H9 (cell line): ENCODE data around the gene MYOZ3. TPM values are rescaled to one million over a fixed set of nuclear protein-coding genes. Genes with fewer than 3 reads are reported as not detected.

Source experiments
- DNase-seq: peaks from one replicate; pipeline ENCODE4 v3.0.0-alpha.2; 2017
- H2AFZ ChIP-seq: one replicate; pipeline ENCODE4 v1.6.1; 2013; ENCODE audit warnings: mild to moderate bottlenecking, low read length, control low read depth, moderate library complexity
- H2AK5ac ChIP-seq: 2 replicates; pipeline ENCODE4 v1.6.1; 2013; ENCODE audit warnings: low read length, control low read depth, mixed read lengths; ENCODE audit not compliant: insufficient read length
- H2BK120ac ChIP-seq: one replicate; pipeline ENCODE4 v1.6.1; 2013; ENCODE audit warnings: low read depth, mild to moderate bottlenecking, low read length, control low read depth, inconsistent platforms; ENCODE audit not compliant: poor library complexity, severe bottlenecking
- H2BK12ac ChIP-seq: 2 replicates; pipeline ENCODE4 v1.6.1; 2013; ENCODE audit warnings: low read length, control low read depth, mixed read lengths, low read depth; ENCODE audit not compliant: insufficient read length
- H2BK15ac ChIP-seq: 2 replicates; pipeline ENCODE4 v1.6.1; 2013; ENCODE audit warnings: low read depth, low read length, control low read depth
- H2BK20ac ChIP-seq: one replicate; pipeline ENCODE4 v1.6.1; 2013; ENCODE audit warnings: low read depth, mild to moderate bottlenecking, low read length, control low read depth, inconsistent platforms; ENCODE audit not compliant: poor library complexity, severe bottlenecking
- H2BK5ac ChIP-seq: 2 replicates; pipeline ENCODE4 v1.6.1; 2013; ENCODE audit warnings: low read length, control low read depth, mixed read lengths; ENCODE audit not compliant: insufficient read length
- H3K14ac ChIP-seq: 2 replicates; pipeline ENCODE4 v1.6.1; 2013; ENCODE audit warnings: low read length, control low read depth; ENCODE audit not compliant: insufficient read depth
- H3K18ac ChIP-seq: 2 replicates; pipeline ENCODE4 v1.6.1; 2013; ENCODE audit warnings: low read depth, mild to moderate bottlenecking, mixed read lengths, low read length, control low read depth; ENCODE audit not compliant: insufficient read length
- H3K23ac ChIP-seq: 2 replicates; pipeline ENCODE4 v1.6.1; 2013; ENCODE audit warnings: low read length, control low read depth, mixed read lengths, low read depth; ENCODE audit not compliant: insufficient read length
- H3K23me2 ChIP-seq: 2 replicates; pipeline ENCODE4 v1.6.1; 2013; ENCODE audit warnings: low read depth, mild to moderate bottlenecking, mixed read lengths, low read length, control low read depth; ENCODE audit not compliant: insufficient read length, poor library complexity, severe bottlenecking
- H3K27ac ChIP-seq: 2 replicates; pipeline ENCODE4 v1.5.1; 2013; ENCODE audit warnings: low read length, control low read depth, mixed read lengths, low read depth; ENCODE audit not compliant: insufficient read length
- H3K27me3 ChIP-seq: 2 replicates; pipeline ENCODE4 v1.6.1; 2013; ENCODE audit warnings: low read length, control low read depth, inconsistent platforms; ENCODE audit not compliant: insufficient read depth
- H3K4ac ChIP-seq: 2 replicates; pipeline ENCODE4 v1.6.1; 2013; ENCODE audit warnings: low read depth, mild to moderate bottlenecking, control low read depth, inconsistent platforms, low read length, moderate library complexity
- H3K4me1 ChIP-seq: 2 replicates; pipeline ENCODE4 v1.6.1; 2013; ENCODE audit warnings: low read length, control low read depth, inconsistent platforms; ENCODE audit not compliant: insufficient read depth
- H3K4me2 ChIP-seq: 2 replicates; pipeline ENCODE4 v1.6.1; 2013; ENCODE audit warnings: low read length, control low read depth, mixed read lengths; ENCODE audit not compliant: insufficient read length, insufficient read depth
- H3K56ac ChIP-seq: 2 replicates; pipeline ENCODE4 v1.6.1; 2013; ENCODE audit warnings: low read depth, mild to moderate bottlenecking, mixed read lengths, low read length, control low read depth; ENCODE audit not compliant: insufficient read length
- H3K79me1 ChIP-seq: 2 replicates; pipeline ENCODE4 v1.6.1; 2013; ENCODE audit warnings: low read depth, mild to moderate bottlenecking, moderate library complexity, low read length, control low read depth, inconsistent platforms; ENCODE audit not compliant: insufficient read depth, poor library complexity, severe bottlenecking
- H3K79me2 ChIP-seq: 2 replicates; pipeline ENCODE4 v1.6.1; 2013; ENCODE audit warnings: low read length, control low read depth, inconsistent platforms; ENCODE audit not compliant: insufficient read depth
- H3K9ac ChIP-seq: 2 replicates; pipeline ENCODE4 v1.6.1; 2013; ENCODE audit warnings: low read length, control low read depth, mixed read lengths; ENCODE audit not compliant: insufficient read length; ENCODE audit errors: extremely low read depth
- H3K9me3 ChIP-seq: one replicate; pipeline ENCODE4 v1.6.1; 2013; ENCODE audit warnings: low read depth, low read length, inconsistent platforms; ENCODE audit not compliant: control insufficient read depth
- H3T11ph ChIP-seq: one replicate; pipeline ENCODE4 v1.6.1; 2013; ENCODE audit warnings: mild to moderate bottlenecking, low read length, control low read depth, inconsistent platforms
- H4K20me1 ChIP-seq: one replicate; pipeline ENCODE4 v1.6.1; 2013; ENCODE audit not compliant: control insufficient read depth, insufficient read length, insufficient read depth
- H4K5ac ChIP-seq: 2 replicates; pipeline ENCODE4 v1.6.1; 2013; ENCODE audit warnings: low read depth, mild to moderate bottlenecking, mixed read lengths, low read length, control low read depth; ENCODE audit not compliant: insufficient read length
- H4K8ac ChIP-seq: replicated peaks from 2 replicates; pipeline ENCODE4 v1.6.1; 2013; ENCODE audit warnings: low read length, control low read depth, mixed read lengths, low read depth; ENCODE audit not compliant: insufficient read length
- H4K91ac ChIP-seq: 2 replicates; pipeline ENCODE4 v1.6.1; 2013; ENCODE audit warnings: low read depth, mild to moderate bottlenecking, moderate library complexity, mixed read lengths, low read length, control low read depth; ENCODE audit not compliant: insufficient read length
- H3K27ac Mint-ChIP-seq, 3 experiments: 2 replicates in 2 of 3; 3 replicates in 1 of 3; pipeline ENCODE4 v1.8.0; 2020 to 2021; ENCODE audit warnings: mixed read lengths in 3 of 3, mild to moderate bottlenecking in 1 of 3, moderate library complexity in 1 of 3
- H3K27me3 Mint-ChIP-seq: 2 replicates; pipeline ENCODE4 v1.8.0; 2021; ENCODE audit warnings: low read depth, mild to moderate bottlenecking, moderate library complexity, mixed read lengths
- H3K36me3 Mint-ChIP-seq, 3 experiments: 2 replicates in 2 of 3; 3 replicates in 1 of 3; pipeline ENCODE4 v1.8.0; 2020 to 2021; ENCODE audit warnings: low read depth in 3 of 3, mixed read lengths in 3 of 3; ENCODE audit not compliant: insufficient read depth in 1 of 3
- H3K4me1 Mint-ChIP-seq, 2 experiments: 2 replicates each; pipeline ENCODE4 v1.8.0; 2020; ENCODE audit warnings: mixed read lengths in 2 of 2
- H3K4me3 Mint-ChIP-seq, 2 experiments: 2 replicates in 1 of 2; 3 replicates in 1 of 2; pipeline ENCODE4 v1.8.0; 2020 to 2021; ENCODE audit warnings: mild to moderate bottlenecking in 2 of 2, mixed read lengths in 2 of 2, moderate library complexity in 1 of 2
- H3K9me3 Mint-ChIP-seq, 2 experiments: 2 replicates in 1 of 2; 3 replicates in 1 of 2; pipeline ENCODE4 v1.8.0; 2020; ENCODE audit warnings: mild to moderate bottlenecking in 2 of 2, mixed read lengths in 2 of 2, moderate library complexity in 1 of 2
- WGBS: extraction: QIAGEN DNeasy Blood & Tissue Kit; methylation state at CpG from one replicate; pipeline ENCODE4 v1.1.7; 2013; ENCODE audit warnings: missing lambda C conversion rate, low lambda C conversion rate, mixed read lengths; ENCODE audit not compliant: insufficient read length; ENCODE audit errors: extremely low coverage; 5-methylcytosine and 5-hydroxymethylcytosine counted together
- total RNA-seq: library from RNA; stranded (reverse); gene quantifications from 2 replicates; pipeline ENCODE4 v1.2.1, GENCODE V29; 2021
- TF ChIP-seq, protein P1 (sequence below): fragments of 200-600 bp; sonication (generic); conservative IDR thresholded peaks from 3 replicates; pipeline ENCODE4 v1.8.0; 2021; ENCODE audit warnings: antibody characterized with exemption, mild to moderate bottlenecking

The MYOZ3 gene
- total RNA-seq, 1 experiment from 2014 or later: 18.1 TPM

DNA sequence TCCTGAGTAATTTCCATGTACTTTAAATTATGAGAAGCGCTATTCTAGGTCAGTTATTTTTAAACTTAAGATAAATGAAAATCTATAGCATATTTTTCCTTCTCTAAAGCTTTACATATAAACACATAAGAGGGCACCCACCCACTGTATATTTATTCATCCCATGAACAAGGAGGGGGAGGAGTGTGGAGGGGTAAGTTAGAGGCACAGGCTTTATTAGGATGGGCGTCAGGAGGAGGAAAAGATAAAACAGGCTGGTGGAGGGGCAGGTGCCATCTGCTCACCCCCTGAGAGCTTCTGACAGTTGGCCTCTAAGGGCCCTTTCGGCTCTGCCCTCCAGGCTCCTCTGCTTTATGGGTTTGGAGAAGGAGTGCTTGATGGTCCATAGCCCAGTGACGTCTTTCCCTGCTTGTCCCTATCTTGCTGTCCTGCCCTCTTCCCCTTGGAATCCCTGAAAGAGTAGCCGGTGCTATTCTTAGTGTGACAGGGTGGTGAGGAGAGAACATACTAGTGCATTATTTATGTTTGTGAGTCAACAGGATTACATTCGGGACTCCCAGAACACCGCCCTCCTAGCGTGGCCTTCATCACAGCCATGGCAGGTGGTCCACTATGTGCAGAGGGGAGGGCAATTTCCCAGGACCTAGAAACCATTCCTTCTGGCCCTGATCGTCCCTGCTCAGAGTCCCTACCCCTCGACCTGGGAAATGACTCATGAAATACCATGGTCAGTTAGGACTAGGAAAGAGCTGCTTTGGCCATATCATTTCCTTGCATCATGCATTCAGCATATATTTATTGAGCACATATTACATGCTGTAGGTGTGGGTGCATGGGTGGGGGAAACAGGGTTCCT is 28.5 kb upstream of the MYOZ3 start:
- Mint-ChIP-seq H3K4me3 (no peak overlapping the region), H3K36me3 (no peaks in the 10 kb centered on the region), H3K4me1 (peaks cover 11 to 22% of the 10 kb centered on the region in 2 experiments), H3K9me3 (peaks cover 0 to 2% of the 10 kb centered on the region in 2 experiments; a peak in 2 of 5 replicates), H3K27me3 (no peaks in the 10 kb centered on the region; the same call in 1 of the 2 replicates), H3K27ac (no peak overlapping the region)
- WGBS: no CpG with 5 or more reads among the region's 10 CpGs
- Histone ChIP-seq H2BK20ac (no peak overlapping the region), H3K4me1 (no peaks in the 10 kb centered on the region), H3K79me1 (no peaks in the 10 kb centered on the region), H3T11ph (no peak overlapping the region), H4K8ac (no peak overlapping the region), H2BK120ac (no peak overlapping the region), H2BK5ac (no peak overlapping the region), H3K27me3 (no peaks in the 10 kb centered on the region), H3K4me2 (no peak overlapping the region), H2BK12ac (no peak overlapping the region), H4K5ac (no peak overlapping the region), H2AFZ (no peak overlapping the region), H3K14ac (no peak overlapping the region), H3K9ac (no peak overlapping the region), H2BK15ac (no peak overlapping the region), H3K23me2 (no peaks in the 10 kb centered on the region), H3K4ac (no peak overlapping the region), H3K9me3 (no peaks in the 10 kb centered on the region), H2AK5ac (no peak overlapping the region), H3K79me2 (no peaks in the 10 kb centered on the region), H3K18ac (no peak overlapping the region), H3K27ac (no peak overlapping the region), H3K23ac (no peak overlapping the region), H4K91ac (no peak overlapping the region), H4K20me1 (no peaks in the 10 kb centered on the region), H3K56ac (no peak overlapping the region)
- TF ChIP-seq, protein P1, sequence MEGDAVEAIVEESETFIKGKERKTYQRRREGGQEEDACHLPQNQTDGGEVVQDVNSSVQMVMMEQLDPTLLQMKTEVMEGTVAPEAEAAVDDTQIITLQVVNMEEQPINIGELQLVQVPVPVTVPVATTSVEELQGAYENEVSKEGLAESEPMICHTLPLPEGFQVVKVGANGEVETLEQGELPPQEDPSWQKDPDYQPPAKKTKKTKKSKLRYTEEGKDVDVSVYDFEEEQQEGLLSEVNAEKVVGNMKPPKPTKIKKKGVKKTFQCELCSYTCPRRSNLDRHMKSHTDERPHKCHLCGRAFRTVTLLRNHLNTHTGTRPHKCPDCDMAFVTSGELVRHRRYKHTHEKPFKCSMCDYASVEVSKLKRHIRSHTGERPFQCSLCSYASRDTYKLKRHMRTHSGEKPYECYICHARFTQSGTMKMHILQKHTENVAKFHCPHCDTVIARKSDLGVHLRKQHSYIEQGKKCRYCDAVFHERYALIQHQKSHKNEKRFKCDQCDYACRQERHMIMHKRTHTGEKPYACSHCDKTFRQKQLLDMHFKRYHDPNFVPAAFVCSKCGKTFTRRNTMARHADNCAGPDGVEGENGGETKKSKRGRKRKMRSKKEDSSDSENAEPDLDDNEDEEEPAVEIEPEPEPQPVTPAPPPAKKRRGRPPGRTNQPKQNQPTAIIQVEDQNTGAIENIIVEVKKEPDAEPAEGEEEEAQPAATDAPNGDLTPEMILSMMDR: no peak
- no peak for DNase-seq
